ENCODE measurements around the gene IGF1R.

IGF1R gene

DNA sequence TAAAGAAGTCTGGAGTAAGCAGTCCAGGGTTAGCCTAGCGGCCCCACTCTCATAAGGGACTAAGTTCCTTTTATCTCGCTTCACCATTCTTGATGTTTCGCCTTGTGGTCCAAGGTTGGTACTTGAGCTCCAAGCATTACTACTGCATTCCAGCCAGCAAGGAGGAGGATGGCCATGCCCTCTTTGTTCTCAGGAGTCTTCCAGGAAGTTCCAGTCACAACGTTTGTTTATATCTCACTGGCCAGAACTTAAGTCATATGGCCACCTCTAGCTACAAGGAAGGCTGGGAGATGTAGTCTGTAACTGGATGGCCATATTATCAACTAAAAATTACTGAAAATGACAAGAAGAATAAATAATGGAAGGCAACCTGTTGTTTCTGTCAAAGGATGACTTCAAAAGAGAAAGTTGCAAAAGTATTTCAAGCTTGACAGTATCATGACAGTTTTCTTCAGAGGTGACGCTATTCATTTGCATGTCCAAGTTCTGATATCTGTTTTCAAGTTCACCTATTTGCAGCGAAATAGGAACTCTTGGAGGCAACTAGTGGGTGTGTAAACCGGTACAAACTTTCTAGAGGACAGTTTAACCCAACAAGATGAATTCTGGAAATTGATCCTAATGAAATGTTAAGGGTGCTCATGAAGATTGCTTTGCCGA lies 240.6 kb downstream of the IGF1R start:
- DNase-seq: no peak
- Histone ChIP-seq H3K4me3 (ENCODE audit: low read depth, low read length) (no peak overlapping the region), H3K27me3 (no peaks in the 10 kb centered on the region), H3K9me3 (no peaks in the 10 kb centered on the region), H3K4me1 (peaks cover 11% of the 10 kb centered on the region), H3K36me3 (peaks cover 27% of the 10 kb centered on the region)
- TF ChIP-seq, protein P1, sequence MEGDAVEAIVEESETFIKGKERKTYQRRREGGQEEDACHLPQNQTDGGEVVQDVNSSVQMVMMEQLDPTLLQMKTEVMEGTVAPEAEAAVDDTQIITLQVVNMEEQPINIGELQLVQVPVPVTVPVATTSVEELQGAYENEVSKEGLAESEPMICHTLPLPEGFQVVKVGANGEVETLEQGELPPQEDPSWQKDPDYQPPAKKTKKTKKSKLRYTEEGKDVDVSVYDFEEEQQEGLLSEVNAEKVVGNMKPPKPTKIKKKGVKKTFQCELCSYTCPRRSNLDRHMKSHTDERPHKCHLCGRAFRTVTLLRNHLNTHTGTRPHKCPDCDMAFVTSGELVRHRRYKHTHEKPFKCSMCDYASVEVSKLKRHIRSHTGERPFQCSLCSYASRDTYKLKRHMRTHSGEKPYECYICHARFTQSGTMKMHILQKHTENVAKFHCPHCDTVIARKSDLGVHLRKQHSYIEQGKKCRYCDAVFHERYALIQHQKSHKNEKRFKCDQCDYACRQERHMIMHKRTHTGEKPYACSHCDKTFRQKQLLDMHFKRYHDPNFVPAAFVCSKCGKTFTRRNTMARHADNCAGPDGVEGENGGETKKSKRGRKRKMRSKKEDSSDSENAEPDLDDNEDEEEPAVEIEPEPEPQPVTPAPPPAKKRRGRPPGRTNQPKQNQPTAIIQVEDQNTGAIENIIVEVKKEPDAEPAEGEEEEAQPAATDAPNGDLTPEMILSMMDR (IDR thresholded peaks at IDR 0.05; ENCODE audit: low read depth, low read length): no peak

DNA sequence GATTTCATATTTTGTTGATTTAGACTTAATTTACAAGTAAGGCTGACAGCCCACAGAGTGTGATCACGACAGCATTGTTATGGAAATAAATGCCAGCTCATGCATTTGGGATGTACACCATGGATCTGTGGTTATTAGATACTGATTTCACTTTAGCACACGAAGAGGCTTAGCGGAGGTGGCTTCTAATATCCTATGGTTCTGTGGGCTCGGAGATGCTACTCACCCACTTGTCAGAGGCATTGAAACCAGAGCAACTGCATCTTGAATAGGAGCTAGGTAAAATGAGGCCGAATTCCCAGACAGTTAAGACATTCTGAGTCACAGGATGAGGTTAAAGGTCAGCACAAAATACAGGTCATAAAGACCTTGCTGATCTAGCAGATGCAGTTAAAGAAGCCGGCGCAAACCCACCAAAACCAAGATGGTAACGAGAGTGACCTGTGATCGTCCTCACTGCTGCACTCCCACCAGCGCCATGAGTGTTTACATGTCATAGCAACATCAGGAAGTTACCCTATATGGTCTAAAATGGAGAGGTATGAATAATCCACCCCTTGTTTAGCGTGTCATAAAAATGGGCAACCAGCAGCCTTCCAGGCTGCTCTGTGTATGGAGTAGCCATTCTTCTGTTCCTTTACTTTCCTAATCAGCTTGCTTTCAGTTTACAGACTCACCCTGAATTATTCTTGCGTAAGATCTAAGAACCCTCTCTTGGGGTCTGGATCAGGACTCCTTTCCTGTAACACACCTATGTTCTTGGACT lies 241.8 kb downstream of the IGF1R start:
- H3K27me3 ChIP-seq: no peaks in the 10 kb centered on the region
- no peak for DNase-seq
- TF ChIP-seq, protein P1 (IDR thresholded peaks at IDR 0.05; ENCODE audit: low read depth, low read length): no peak
- peaks cover 35% of the 10 kb centered on the region for H3K36me3 ChIP-seq
- no peaks in the 10 kb centered on the region for H3K9me3 ChIP-seq
- peaks cover 11% of the 10 kb centered on the region for H3K4me1 ChIP-seq
- no peak overlapping the region for H3K4me3 ChIP-seq (ENCODE audit: low read depth, low read length)

DNA sequence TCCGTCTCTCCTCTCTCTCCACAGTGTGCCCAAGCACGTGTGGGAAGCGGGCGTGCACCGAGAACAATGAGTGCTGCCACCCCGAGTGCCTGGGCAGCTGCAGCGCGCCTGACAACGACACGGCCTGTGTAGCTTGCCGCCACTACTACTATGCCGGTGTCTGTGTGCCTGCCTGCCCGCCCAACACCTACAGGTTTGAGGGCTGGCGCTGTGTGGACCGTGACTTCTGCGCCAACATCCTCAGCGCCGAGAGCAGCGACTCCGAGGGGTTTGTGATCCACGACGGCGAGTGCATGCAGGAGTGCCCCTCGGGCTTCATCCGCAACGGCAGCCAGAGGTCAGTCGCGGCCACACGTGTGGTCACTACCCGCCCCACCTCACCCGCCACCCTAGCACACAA lies 243.0 kb downstream of the IGF1R start:
- H3K4me1 ChIP-seq: peaks cover 9% of the 10 kb centered on the region
- no peak for DNase-seq
- no peaks in the 10 kb centered on the region for H3K9me3 ChIP-seq
- H3K4me3 ChIP-seq (ENCODE audit: low read depth, low read length): no peak overlapping the region
- TF ChIP-seq, protein P1 (IDR thresholded peaks at IDR 0.05; ENCODE audit: low read depth, low read length): no peak
- peaks cover 44% of the 10 kb centered on the region for H3K36me3 ChIP-seq
- H3K27me3 ChIP-seq: no peaks in the 10 kb centered on the region

DNA sequence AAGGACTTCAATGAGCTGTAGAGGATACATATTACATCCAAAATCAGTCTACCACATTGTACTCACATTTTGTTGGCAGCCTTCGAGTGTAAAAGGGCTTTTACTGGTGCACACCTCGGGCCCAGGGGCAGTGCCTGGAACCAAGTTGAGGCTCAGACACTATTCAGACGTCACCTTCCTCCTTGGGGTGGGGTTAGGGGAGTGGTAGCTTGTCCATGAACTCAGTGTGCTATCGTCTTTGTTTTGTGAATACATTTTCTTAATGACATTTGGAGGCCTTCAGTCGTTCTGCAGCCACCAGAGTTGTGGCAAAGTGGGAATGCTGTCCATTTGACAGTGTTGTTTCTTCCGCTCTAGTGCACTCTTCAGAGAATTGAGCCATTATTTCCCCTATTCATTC lies 245.1 kb downstream of the IGF1R start:
- H3K4me1 ChIP-seq: no peaks in the 10 kb centered on the region
- H3K4me3 ChIP-seq (ENCODE audit: low read depth, low read length): no peak overlapping the region
- no peaks in the 10 kb centered on the region for H3K27me3 ChIP-seq
- DNase-seq: no peak
- TF ChIP-seq, protein P1 (IDR thresholded peaks at IDR 0.05; ENCODE audit: low read depth, low read length): no peak
- peaks cover 65% of the 10 kb centered on the region for H3K36me3 ChIP-seq
- no peaks in the 10 kb centered on the region for H3K9me3 ChIP-seq

DNA sequence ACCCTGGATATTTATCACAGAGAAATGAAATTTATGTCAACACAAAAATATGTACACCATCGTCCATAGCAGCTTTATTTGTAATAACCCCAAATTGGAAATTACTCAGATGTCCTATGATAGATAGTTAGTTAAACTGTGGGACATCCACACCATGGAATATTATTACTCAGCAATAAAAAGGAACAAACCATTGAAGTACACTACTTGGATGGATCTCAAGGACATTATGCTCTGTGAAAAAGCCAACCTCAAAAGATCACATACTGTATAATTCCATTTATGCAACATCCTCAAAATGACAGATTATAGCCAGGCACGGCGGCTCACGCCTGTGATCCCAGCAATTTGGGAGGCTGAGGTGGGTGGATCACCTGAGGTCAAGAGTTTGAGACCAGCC lies 246.0 kb downstream of the IGF1R start:
- Histone ChIP-seq H3K4me3 (ENCODE audit: low read depth, low read length) (no peak overlapping the region), H3K36me3 (peaks cover 71% of the 10 kb centered on the region), H3K9me3 (no peaks in the 10 kb centered on the region), H3K4me1 (peaks cover 5% of the 10 kb centered on the region), H3K27me3 (no peaks in the 10 kb centered on the region)
- no peak for DNase-seq
- TF ChIP-seq, protein P1 (IDR thresholded peaks at IDR 0.05; ENCODE audit: low read depth, low read length): no peak

All from BE2C (cell line).